ENCODE results near the gene SCRN2. TPM values are rescaled to one million over a fixed set of nuclear protein-coding genes. Genes with fewer than 3 reads are reported as not detected.

The SCRN2 gene
- total RNA-seq, 1 experiment from 2014 or later: 16.2 TPM

- CTCF ChIA-PET: interaction anchor here (8.1 kb wide), 1 partner anchor 14 kb away, joined by 53 read pairs; the partner anchor contains the start of gene SCRN2
Observed at GRCh38 chr17:47856830-47857229, 15.8 kb upstream of the SCRN2 start.

GRCh38 chr17:47855737-47856136 is 14.7 kb upstream of the SCRN2 start:
- no TSS peak for BruUV-seq (replicated peaks)
- no peak for DNase-seq (ENCODE audit: unreplicated experiment)
- H3K4me3 Mint-ChIP-seq (ENCODE audit: unreplicated experiment): no peak overlapping the region
- intact Hi-C loops (cut with micrococcal nuclease): no loop called here
- ChIA-PET POLR2A (interaction anchor here (0.7 to 1.1 kb wide), 2 partner anchors 40 to 136 kb away, joined by 3 read pairs; partner anchors contain the start of gene SP2), CTCF (interaction anchor here (8.1 to 18.5 kb wide), 2 partner anchors 13 to 33 kb away, joined by 53 to 523 read pairs; partner anchors contain the start of genes SCRN2 and SP2)
- no peaks in the 10 kb centered on the region for H3K4me1 Mint-ChIP-seq (ENCODE audit: insufficient read depth, unreplicated experiment)
- no peak overlapping the region for H3K27ac Mint-ChIP-seq (ENCODE audit: low read depth, unreplicated experiment)
- H3K9me3 Mint-ChIP-seq (ENCODE audit: unreplicated experiment): no peaks in the 10 kb centered on the region
- peaks cover 50% of the 10 kb centered on the region for H3K27me3 Mint-ChIP-seq (ENCODE audit: insufficient read depth, unreplicated experiment)
- TF ChIP-seq, protein P1, sequence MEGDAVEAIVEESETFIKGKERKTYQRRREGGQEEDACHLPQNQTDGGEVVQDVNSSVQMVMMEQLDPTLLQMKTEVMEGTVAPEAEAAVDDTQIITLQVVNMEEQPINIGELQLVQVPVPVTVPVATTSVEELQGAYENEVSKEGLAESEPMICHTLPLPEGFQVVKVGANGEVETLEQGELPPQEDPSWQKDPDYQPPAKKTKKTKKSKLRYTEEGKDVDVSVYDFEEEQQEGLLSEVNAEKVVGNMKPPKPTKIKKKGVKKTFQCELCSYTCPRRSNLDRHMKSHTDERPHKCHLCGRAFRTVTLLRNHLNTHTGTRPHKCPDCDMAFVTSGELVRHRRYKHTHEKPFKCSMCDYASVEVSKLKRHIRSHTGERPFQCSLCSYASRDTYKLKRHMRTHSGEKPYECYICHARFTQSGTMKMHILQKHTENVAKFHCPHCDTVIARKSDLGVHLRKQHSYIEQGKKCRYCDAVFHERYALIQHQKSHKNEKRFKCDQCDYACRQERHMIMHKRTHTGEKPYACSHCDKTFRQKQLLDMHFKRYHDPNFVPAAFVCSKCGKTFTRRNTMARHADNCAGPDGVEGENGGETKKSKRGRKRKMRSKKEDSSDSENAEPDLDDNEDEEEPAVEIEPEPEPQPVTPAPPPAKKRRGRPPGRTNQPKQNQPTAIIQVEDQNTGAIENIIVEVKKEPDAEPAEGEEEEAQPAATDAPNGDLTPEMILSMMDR (IDR thresholded peaks at IDR 0.05; ENCODE audit: unreplicated experiment): no peak
- H3K36me3 Mint-ChIP-seq (ENCODE audit: insufficient read depth, unreplicated experiment): no peaks in the 10 kb centered on the region

More at GRCh38 chr17:47856830-47857229, 15.8 kb upstream of the SCRN2 start:
- no TSS peak for BruUV-seq (replicated peaks)
- POLR2A ChIA-PET: interaction anchor here (0.7 kb wide), 1 partner anchor 79 kb away, joined by 3 read pairs; no protein-coding TSS in a partner anchor
- H3K27me3 Mint-ChIP-seq (ENCODE audit: insufficient read depth, unreplicated experiment): peaks cover 50% of the 10 kb centered on the region
- no peaks in the 10 kb centered on the region for H3K4me1 Mint-ChIP-seq (ENCODE audit: insufficient read depth, unreplicated experiment)
- H3K9me3 Mint-ChIP-seq (ENCODE audit: unreplicated experiment): no peaks in the 10 kb centered on the region
- intact Hi-C loops (cut with micrococcal nuclease): no loop called here
- TF ChIP-seq, protein P1 (IDR thresholded peaks at IDR 0.05; ENCODE audit: unreplicated experiment): no peak
- no peak overlapping the region for H3K4me3 Mint-ChIP-seq (ENCODE audit: unreplicated experiment)
- H3K27ac Mint-ChIP-seq (ENCODE audit: low read depth, unreplicated experiment): no peak overlapping the region
- DNase-seq (ENCODE audit: unreplicated experiment): no peak
- H3K36me3 Mint-ChIP-seq (ENCODE audit: insufficient read depth, unreplicated experiment): no peaks in the 10 kb centered on the region

DNA sequence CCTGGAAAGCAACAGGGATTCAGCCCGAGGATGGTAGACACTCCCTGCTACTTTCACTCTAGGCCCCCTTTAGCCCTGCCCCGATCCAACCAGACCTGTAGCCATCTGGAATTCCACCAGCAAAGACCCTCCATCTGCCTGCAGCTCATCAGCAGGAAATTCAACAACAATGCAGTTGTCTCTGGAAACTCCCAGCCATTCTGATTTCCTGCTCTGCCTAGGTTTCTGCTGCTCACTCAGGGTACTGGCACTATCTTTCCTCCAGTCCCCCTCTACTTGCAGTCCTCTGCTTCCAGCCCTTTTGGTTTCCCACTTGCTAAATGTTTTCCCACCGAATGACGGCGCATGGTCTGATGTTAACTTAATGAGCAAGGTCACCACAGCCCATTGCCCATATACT is 12.5 kb upstream of the SCRN2 start:
- CTCF ChIA-PET: interaction anchor here (0.7 to 18.5 kb wide), 3 partner anchors 11 to 35 kb away, joined by 3 to 523 read pairs (median 53); partner anchors contain the start of genes SCRN2 and SP2
- POLR2A ChIA-PET: interaction anchor here (1.2 kb wide), 1 partner anchor 9 kb away, joined by 4 read pairs; no protein-coding TSS in a partner anchor
- BruUV-seq (replicated peaks): no TSS peak
- intact Hi-C loops (cut with micrococcal nuclease): no loop called here
- no peak overlapping the region for H3K27ac Mint-ChIP-seq (ENCODE audit: low read depth, unreplicated experiment)
- no peak overlapping the region for H3K4me3 Mint-ChIP-seq (ENCODE audit: unreplicated experiment)
- peaks cover 50% of the 10 kb centered on the region for H3K27me3 Mint-ChIP-seq (ENCODE audit: insufficient read depth, unreplicated experiment)
- DNase-seq (ENCODE audit: unreplicated experiment): no peak
- no peaks in the 10 kb centered on the region for H3K9me3 Mint-ChIP-seq (ENCODE audit: unreplicated experiment)
- peaks cover 15% of the 10 kb centered on the region for H3K4me1 Mint-ChIP-seq (ENCODE audit: insufficient read depth, unreplicated experiment)
- TF ChIP-seq, protein P1 (IDR thresholded peaks at IDR 0.05; ENCODE audit: unreplicated experiment): no peak
- no peaks in the 10 kb centered on the region for H3K36me3 Mint-ChIP-seq (ENCODE audit: insufficient read depth, unreplicated experiment)

- DNase-seq (ENCODE audit: unreplicated experiment): no peak
- ChIA-PET POLR2A (interaction anchor here (0.7 to 1.4 kb wide), 4 partner anchors 11 to 89 kb away, joined by 3 to 4 read pairs (median 3); partner anchors contain the start of genes LRRC46, MRPL10, PNPO and SCRN2), CTCF (interaction anchor here (8.1 to 18.5 kb wide), 2 partner anchors 10 to 36 kb away, joined by 53 to 523 read pairs; partner anchors contain the start of genes SCRN2 and SP2)
- H3K27ac Mint-ChIP-seq (ENCODE audit: low read depth, unreplicated experiment): no peak overlapping the region
- H3K4me3 Mint-ChIP-seq (ENCODE audit: unreplicated experiment): peak overlapping the region; percentile 50
- peaks cover 15% of the 10 kb centered on the region for H3K4me1 Mint-ChIP-seq (ENCODE audit: insufficient read depth, unreplicated experiment)
- intact Hi-C loops (cut with micrococcal nuclease): no loop called here
- H3K9me3 Mint-ChIP-seq (ENCODE audit: unreplicated experiment): no peaks in the 10 kb centered on the region
- no peaks in the 10 kb centered on the region for H3K36me3 Mint-ChIP-seq (ENCODE audit: insufficient read depth, unreplicated experiment)
- H3K27me3 Mint-ChIP-seq (ENCODE audit: insufficient read depth, unreplicated experiment): peaks cover 50% of the 10 kb centered on the region
- TF ChIP-seq, protein P1 (IDR thresholded peaks at IDR 0.05; ENCODE audit: unreplicated experiment): no peak
- no TSS peak for BruUV-seq (replicated peaks)
Observed at GRCh38 chr17:47852113-47852949, 11.3 kb upstream of the SCRN2 start.

Data from MCF 10A (cell line).